Measurements from ENCODE around the gene GGACT.

Gene GGACT

DNA sequence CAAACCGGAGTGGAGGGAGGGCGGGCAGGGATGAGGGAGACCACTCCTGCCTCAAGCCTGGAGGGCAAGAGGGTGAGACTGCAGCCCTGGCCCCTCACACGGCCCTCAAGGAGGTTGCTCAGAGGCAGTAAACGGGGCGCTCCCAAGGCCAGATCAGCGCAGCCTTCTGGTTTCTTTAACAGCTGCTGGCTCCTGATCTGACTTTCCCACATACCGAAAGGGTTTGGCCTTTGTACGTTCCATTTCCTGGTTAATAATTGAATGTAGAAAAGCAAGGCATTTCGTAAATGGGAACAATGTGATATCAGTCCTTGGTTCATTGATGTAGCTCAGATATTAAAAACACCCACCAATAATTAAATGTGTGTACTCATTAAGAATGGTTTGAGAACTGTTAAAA is 71.5 kb downstream of the GGACT start:
- Histone ChIP-seq H3K4me1 (ENCODE audit: control insufficient read depth, insufficient read depth, low read length) (peaks cover 26% of the 10 kb centered on the region), H3K36me3 (ENCODE audit: control insufficient read depth, insufficient read depth, low read length) (no peaks in the 10 kb centered on the region), H3K4me3 (ENCODE audit: low read depth, low read length) (no peak overlapping the region), H3K9ac (ENCODE audit: low read depth, low read length) (peak overlapping the region; percentile 24), H3K27me3 (ENCODE audit: control insufficient read depth, insufficient read depth, low read length) (no peaks in the 10 kb centered on the region), H3K9me3 (ENCODE audit: control insufficient read depth, insufficient read depth, low read length) (no peaks in the 10 kb centered on the region)

DNA sequence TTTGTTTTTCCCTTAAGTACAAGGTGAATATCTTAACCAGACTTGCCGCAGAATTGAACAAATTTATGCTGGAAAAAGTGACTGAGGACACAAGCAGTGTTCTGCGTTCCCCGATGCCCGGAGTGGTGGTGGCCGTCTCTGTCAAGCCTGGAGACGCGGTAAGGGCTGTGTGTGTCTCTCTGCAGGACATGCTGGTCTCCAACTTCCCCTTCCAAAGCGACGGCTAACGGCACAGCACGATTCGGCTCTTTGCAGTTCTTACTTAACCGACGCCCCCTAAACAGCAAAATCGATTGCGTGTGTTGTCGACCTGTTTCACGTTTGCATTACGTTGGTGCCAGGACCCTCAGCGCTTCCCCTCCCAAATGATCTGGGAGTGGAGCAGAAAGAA is 73.2 kb downstream of the GGACT start:
- H3K9me3 ChIP-seq (ENCODE audit: control insufficient read depth, insufficient read depth, low read length) = no peaks in the 10 kb centered on the region
- no peak overlapping the region for H3K4me3 ChIP-seq (ENCODE audit: low read depth, low read length)
- H3K4me1 ChIP-seq (ENCODE audit: control insufficient read depth, insufficient read depth, low read length) = peaks cover 32% of the 10 kb centered on the region
- H3K9ac ChIP-seq (ENCODE audit: low read depth, low read length) = peak overlapping the region; percentile 56
- H3K27me3 ChIP-seq (ENCODE audit: control insufficient read depth, insufficient read depth, low read length) = no peaks in the 10 kb centered on the region
- H3K36me3 ChIP-seq (ENCODE audit: control insufficient read depth, insufficient read depth, low read length) = no peaks in the 10 kb centered on the region

DNA sequence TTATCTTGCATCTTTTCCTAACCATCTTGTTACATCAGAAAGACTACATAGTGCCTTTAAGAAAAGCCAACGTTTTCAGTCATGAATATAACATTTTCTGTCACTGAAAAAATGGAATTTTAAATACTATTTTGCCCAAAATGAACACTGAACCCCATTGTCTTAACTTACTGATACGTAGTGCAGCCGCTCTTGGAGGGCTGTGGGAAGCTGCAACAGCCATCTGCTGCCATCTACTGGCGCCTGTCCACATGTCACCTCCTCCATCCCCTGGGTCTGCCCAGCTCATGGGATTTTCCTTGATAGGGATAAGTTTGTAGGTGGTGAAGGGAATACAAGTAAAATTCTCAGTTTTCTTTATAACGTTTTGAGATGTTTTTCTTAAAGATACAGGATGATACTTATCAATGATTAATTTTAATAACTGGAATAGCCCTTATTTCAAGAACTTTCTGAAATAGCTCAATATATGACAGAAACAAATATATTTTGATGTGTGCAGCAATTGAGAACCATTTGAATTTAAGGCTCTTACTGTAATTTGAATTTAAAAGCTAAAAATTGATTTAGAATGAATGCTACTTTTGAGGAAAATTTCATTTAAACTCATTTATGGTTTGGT is 73.7 kb downstream of the GGACT start:
- Histone ChIP-seq H3K36me3 (ENCODE audit: control insufficient read depth, insufficient read depth, low read length) (no peaks in the 10 kb centered on the region), H3K4me3 (ENCODE audit: low read depth, low read length) (no peak overlapping the region), H3K27me3 (ENCODE audit: control insufficient read depth, insufficient read depth, low read length) (no peaks in the 10 kb centered on the region), H3K4me1 (ENCODE audit: control insufficient read depth, insufficient read depth, low read length) (peaks cover 33% of the 10 kb centered on the region), H3K9me3 (ENCODE audit: control insufficient read depth, insufficient read depth, low read length) (no peaks in the 10 kb centered on the region), H3K9ac (ENCODE audit: low read depth, low read length) (no peak overlapping the region)

DNA sequence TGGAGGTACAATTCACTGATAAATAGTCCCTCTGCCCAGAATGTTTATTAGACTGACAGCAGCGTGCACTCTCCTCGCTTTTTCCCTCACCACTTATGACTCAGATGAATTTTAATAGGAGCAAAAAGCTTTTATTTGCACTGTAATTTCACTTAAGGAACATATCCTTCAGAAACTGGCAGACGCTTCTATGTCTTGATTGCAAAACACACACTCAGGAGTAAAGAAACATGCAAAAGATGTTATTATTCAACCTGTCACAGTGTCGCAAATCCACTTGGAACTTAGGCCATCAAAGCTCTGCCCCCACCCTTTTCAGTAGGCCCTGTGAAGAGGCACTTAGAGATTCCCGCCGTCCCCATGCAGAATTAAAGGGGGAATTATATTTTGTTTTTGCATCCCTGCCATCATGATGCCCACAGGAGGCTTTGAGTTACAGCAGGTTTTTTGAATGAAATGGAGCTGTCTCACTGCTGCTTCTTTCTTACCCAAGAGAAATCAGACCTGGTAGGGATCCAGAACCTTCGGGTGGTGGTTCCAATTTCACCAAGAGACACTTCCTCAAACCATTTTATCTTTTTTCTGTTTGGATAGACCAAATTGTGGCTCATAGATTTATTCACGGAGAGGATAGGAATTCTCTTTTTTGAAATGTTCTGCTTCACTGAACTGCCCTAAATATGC is 74.5 kb downstream of the GGACT start:
- Histone ChIP-seq H3K27me3 (ENCODE audit: control insufficient read depth, insufficient read depth, low read length) (no peaks in the 10 kb centered on the region), H3K4me3 (ENCODE audit: low read depth, low read length) (no peak overlapping the region), H3K9ac (ENCODE audit: low read depth, low read length) (no peak overlapping the region), H3K9me3 (ENCODE audit: control insufficient read depth, insufficient read depth, low read length) (no peaks in the 10 kb centered on the region), H3K36me3 (ENCODE audit: control insufficient read depth, insufficient read depth, low read length) (no peaks in the 10 kb centered on the region), H3K4me1 (ENCODE audit: control insufficient read depth, insufficient read depth, low read length) (peaks cover 40% of the 10 kb centered on the region)

DNA sequence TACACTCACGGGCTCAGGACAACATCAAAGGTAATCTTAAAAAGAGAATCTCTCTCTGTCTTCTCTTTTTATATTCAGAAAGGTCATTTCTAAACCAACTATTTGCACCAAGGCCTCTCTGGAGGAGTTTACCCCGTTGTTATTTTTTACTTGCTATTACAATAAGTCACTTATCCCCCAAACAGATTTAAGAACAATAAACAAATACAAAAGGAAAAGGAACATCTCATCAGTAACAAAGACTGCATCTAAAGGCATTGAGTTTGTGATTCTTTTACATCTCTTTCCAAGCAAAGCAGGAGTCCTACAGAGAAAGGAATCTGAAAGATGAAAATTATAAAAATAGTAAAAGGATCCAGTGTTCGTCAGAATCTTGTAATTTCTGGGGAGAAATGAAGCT is 75.4 kb downstream of the GGACT start:
- Histone ChIP-seq H3K9me3 (ENCODE audit: control insufficient read depth, insufficient read depth, low read length) (no peaks in the 10 kb centered on the region), H3K4me1 (ENCODE audit: control insufficient read depth, insufficient read depth, low read length) (peaks cover 44% of the 10 kb centered on the region), H3K36me3 (ENCODE audit: control insufficient read depth, insufficient read depth, low read length) (no peaks in the 10 kb centered on the region), H3K27me3 (ENCODE audit: control insufficient read depth, insufficient read depth, low read length) (no peaks in the 10 kb centered on the region), H3K4me3 (ENCODE audit: low read depth, low read length) (no peak overlapping the region), H3K9ac (ENCODE audit: low read depth, low read length) (no peak overlapping the region)

DNA sequence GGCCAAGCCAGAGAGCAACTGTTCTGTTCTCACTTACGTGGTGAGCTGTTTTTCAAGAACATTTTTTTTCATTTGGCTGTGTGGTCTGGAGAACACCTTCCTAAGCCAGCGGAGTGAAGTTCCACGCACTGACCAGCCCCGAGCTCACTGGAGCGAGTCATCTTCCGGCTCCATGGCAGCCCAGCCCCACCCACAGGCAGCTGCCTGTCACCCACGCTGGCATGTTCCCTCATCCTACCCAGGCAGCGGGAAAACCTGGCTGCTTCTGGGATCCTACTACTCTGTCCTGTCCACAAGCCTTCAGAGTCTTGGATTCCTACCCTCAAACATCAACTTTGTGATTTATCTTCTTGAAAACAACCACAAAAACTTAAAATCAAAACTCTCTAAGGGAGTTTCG is 76.2 kb downstream of the GGACT start:
- no peaks in the 10 kb centered on the region for H3K36me3 ChIP-seq (ENCODE audit: control insufficient read depth, insufficient read depth, low read length)
- H3K27me3 ChIP-seq (ENCODE audit: control insufficient read depth, insufficient read depth, low read length) = no peaks in the 10 kb centered on the region
- H3K9ac ChIP-seq (ENCODE audit: low read depth, low read length) = no peak overlapping the region
- H3K9me3 ChIP-seq (ENCODE audit: control insufficient read depth, insufficient read depth, low read length) = no peaks in the 10 kb centered on the region
- peaks cover 45% of the 10 kb centered on the region for H3K4me1 ChIP-seq (ENCODE audit: control insufficient read depth, insufficient read depth, low read length)
- no peak overlapping the region for H3K4me3 ChIP-seq (ENCODE audit: low read depth, low read length)

DNA sequence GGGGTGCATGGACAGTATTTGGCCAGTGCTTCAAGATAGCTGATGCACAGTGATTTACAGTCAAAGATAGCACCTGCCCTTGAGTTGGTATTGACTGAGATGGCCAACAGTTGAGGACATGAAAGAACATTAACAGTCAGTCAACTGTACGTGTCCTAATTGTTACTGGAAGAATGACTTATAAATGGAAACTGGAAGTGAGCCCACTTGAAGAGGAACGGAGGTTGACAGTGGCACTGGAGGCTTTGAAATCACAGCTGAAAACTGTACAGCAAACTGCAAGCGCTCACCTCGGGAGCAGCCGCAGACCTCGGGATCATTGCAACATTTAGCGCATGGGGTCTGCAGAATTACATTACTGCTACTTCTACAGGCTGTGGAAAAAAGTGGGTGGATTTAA is 77.1 kb downstream of the GGACT start:
- H3K4me3 ChIP-seq (ENCODE audit: low read depth, low read length) = no peak overlapping the region
- no peaks in the 10 kb centered on the region for H3K9me3 ChIP-seq (ENCODE audit: control insufficient read depth, insufficient read depth, low read length)
- H3K4me1 ChIP-seq (ENCODE audit: control insufficient read depth, insufficient read depth, low read length) = peaks cover 45% of the 10 kb centered on the region
- no peaks in the 10 kb centered on the region for H3K36me3 ChIP-seq (ENCODE audit: control insufficient read depth, insufficient read depth, low read length)
- peak overlapping the region; percentile 27 for H3K9ac ChIP-seq (ENCODE audit: low read depth, low read length)
- no peaks in the 10 kb centered on the region for H3K27me3 ChIP-seq (ENCODE audit: control insufficient read depth, insufficient read depth, low read length)

DNA sequence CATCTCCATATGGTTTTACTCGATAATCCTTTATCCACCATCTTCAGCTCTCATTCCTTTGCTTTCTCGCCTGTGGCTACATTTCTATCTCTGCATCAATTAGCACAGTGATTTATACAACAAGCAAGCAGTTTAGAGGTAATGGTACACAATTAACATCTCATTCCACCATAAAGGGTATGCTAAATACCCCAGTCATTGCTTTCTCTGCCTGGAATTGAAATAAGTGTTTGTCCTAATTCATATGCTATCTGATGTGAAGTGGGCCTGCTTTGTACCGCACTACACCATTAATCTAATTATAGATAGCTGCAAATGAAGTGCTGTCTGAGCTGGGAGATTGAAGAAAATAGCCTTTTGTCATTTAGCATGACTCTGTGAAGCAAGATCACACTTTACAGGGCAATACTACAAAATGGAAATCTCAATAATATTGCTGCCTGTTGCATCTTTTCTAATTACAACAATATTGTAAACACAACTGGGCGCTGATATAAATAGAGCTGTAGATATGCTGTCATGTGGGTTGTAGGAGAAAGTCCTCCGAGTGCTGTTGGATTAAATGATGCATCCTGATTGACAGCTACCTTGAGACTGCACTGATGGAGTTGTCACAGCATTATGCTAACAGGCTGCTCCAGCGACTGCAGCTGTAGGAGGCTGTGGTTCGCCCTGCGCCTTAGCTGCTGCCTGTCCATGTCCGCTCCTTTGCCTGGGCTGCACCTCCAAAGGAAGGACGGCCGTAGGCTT is 78.2 kb downstream of the GGACT start:
- Histone ChIP-seq H3K4me3 (ENCODE audit: low read depth, low read length) (peak overlapping the region; percentile 5), H3K36me3 (ENCODE audit: control insufficient read depth, insufficient read depth, low read length) (no peaks in the 10 kb centered on the region), H3K9ac (ENCODE audit: low read depth, low read length) (peak overlapping the region; percentile 12), H3K27me3 (ENCODE audit: control insufficient read depth, insufficient read depth, low read length) (no peaks in the 10 kb centered on the region), H3K9me3 (ENCODE audit: control insufficient read depth, insufficient read depth, low read length) (no peaks in the 10 kb centered on the region), H3K4me1 (ENCODE audit: control insufficient read depth, insufficient read depth, low read length) (peaks cover 45% of the 10 kb centered on the region)

DNA sequence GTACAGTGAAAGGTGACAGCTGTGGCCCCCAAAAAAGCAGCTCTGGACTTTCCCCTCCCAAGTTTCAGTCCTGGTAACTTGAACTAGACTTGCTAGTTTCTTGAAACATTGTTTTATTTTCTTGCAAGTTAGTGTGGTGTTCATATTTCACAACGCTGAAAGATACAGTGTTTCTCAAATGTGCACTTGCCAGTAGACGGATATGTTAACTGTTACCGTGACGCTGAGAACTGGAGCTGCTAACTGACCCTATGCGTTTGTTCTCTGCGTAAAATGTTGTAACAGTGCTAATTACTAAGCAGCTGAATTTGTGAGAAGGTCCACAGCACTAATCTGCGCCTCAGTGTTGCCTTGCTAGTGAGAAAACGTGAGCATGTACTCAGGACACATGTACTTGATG is 79.6 kb downstream of the GGACT start:
- Histone ChIP-seq H3K36me3 (ENCODE audit: control insufficient read depth, insufficient read depth, low read length) (no peaks in the 10 kb centered on the region), H3K4me1 (ENCODE audit: control insufficient read depth, insufficient read depth, low read length) (peaks cover 38% of the 10 kb centered on the region), H3K4me3 (ENCODE audit: low read depth, low read length) (no peak overlapping the region), H3K9ac (ENCODE audit: low read depth, low read length) (no peak overlapping the region), H3K9me3 (ENCODE audit: control insufficient read depth, insufficient read depth, low read length) (no peaks in the 10 kb centered on the region), H3K27me3 (ENCODE audit: control insufficient read depth, insufficient read depth, low read length) (no peaks in the 10 kb centered on the region)

DNA sequence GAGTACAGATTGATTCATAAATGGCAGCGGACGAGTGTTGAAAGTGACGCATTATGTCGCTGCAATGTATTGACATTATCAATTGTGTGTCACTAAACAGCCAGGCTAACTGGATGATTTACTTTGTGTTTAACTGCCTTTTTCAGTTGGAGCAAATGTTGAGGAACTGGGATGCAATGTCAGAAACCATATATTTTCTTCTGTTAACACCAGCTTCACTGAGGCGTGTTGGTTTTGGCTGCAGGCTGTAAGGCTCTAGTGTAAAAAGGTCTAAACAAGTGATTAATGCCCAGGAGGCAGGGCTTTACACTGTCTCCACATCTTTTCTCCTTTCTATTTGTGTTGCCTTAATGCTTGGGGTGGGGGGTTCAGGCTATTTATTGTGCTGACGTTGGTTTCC is 80.1 kb downstream of the GGACT start:
- Histone ChIP-seq H3K27me3 (ENCODE audit: control insufficient read depth, insufficient read depth, low read length) (no peaks in the 10 kb centered on the region), H3K4me1 (ENCODE audit: control insufficient read depth, insufficient read depth, low read length) (peaks cover 37% of the 10 kb centered on the region), H3K36me3 (ENCODE audit: control insufficient read depth, insufficient read depth, low read length) (no peaks in the 10 kb centered on the region), H3K9me3 (ENCODE audit: control insufficient read depth, insufficient read depth, low read length) (no peaks in the 10 kb centered on the region), H3K9ac (ENCODE audit: low read depth, low read length) (no peak overlapping the region), H3K4me3 (ENCODE audit: low read depth, low read length) (no peak overlapping the region)

DNA sequence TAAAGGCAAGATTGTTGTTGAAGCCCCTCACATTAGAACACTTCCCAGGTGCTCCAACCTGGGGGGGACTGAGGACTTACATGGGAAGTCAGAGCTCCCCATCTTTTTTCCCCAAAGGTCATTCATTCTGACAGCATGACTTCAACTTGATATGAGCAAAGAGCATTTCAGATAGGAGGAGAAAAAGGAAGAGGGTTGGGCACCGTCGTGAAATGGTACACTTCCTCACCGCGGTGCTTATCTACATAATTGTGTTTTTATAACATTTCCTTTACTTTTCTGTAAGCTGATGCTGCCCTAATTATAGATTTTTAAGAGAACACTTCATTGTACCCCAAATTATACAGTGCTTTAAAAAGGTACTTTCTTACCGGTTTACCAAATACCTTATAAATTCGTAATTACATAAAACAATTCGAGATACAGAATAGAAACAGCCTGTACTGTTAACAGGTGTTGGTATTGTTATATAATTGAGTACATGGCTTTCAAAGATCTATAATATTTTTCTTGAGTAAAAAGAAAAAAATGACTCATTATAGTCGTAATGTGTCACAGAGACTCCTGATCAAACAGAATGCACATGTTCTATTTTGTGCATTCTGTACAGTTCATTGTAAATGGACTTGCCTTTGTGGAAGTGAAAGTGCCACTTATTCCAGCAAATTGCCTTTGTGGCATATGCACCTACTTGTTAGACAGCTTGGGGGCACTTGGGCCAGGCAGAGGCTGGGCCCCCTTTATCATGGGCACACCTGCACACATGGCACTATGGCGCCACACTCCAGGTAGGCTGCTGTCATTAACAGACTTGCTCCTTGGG is 81.8 kb downstream of the GGACT start:
- H3K9me3 ChIP-seq (ENCODE audit: control insufficient read depth, insufficient read depth, low read length) = no peaks in the 10 kb centered on the region
- no peaks in the 10 kb centered on the region for H3K36me3 ChIP-seq (ENCODE audit: control insufficient read depth, insufficient read depth, low read length)
- H3K4me3 ChIP-seq (ENCODE audit: low read depth, low read length) = no peak overlapping the region
- peaks cover 34% of the 10 kb centered on the region for H3K4me1 ChIP-seq (ENCODE audit: control insufficient read depth, insufficient read depth, low read length)
- no peaks in the 10 kb centered on the region for H3K27me3 ChIP-seq (ENCODE audit: control insufficient read depth, insufficient read depth, low read length)
- H3K9ac ChIP-seq (ENCODE audit: low read depth, low read length) = no peak overlapping the region

Data from iPS-15b (cell line).